ENCODE measurements around the gene IFNGR2.
"Not testable (repeated sequence)": the region's sequence is repeated elsewhere in the genome, so short reads cannot be mapped to it uniquely, and the experiment has no call there.

Gene IFNGR2

DNA sequence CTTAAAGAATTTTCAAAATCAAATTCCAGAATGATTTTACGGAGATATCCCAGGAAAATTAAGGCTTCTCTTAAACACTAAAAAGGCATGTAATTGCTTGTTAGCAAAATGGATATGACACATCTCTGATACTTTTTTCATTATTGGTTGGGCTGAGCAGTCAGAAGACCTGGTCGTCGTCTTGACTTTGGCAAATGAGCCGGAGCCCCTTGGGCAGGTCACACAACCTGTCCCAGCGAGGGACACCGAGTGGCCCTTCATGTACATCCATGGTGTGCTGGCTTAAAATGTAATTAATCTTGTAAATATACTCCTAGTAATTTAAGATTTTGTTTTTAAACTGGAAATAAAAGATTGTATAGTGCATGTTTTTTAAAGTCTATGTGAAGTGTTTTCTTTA is 33.9 kb downstream of the IFNGR2 start:
- no peak for DNase-seq (ENCODE audit: low spot score)

DNA sequence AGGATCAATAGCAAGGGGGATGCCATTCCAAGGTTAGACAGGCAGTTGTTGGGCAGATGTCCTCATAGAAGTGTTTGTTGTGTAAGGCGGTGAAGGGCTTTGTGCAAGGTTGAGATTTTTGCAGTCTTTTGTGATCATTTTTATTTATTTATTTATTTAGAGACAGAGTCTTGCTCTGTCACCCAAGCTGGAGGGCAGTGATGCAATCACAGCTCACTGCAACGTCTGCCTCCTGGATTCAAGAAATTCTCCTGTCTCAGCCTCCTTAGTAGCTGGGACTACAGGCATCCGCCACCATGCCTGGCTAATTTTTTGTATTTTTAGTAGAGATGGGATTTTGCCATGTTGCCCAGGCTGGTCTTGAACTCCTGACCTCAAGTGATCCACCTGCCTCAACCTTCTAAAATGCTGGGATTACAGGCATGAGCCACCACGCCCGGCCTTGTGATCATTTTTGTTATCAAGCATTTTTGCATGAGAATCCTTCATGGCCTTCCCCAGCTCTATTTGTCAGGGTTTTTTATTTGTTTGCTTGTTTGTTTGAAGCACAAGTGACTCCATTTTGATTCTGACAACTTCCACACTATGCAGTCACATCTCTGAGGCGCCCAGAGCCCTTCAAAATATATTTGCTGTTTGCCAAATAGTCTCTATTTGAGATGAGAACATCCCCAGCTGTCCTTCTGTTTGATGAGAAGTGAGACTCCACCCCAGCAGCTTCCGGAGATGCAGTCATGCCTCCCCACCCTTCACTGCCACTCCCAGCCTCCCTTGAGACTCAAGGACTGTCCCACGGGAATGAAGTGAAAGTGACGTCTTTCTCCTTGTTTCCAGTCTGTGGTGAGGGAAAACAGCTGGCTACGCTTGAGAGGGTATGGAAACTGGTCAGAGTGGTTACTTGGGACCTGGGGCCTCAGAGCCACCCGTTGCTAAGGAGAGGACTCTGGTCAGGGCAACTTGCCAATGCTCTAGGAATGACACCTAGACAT is 38.6 kb downstream of the IFNGR2 start:
- no peak for DNase-seq (ENCODE audit: low spot score)

DNA sequence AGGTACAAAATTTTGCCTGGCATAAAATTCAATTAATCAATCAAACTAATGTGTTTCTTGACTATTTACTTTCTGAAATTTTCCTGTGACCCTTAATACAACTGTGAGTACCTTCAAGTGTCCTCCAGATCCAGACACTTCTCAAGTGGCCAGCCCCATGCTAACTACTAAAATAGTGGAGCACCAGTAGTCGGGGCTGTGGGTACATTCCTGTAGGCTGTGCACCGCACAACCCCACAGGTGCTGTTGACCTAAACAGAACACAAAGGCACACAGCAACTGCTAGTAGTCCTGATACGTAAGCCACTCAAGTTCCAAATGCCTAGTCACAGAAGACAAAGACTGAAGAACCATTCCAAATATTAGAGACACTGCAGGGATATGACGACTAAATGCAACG is 40.0 kb downstream of the IFNGR2 start:
- no peak for DNase-seq (ENCODE audit: low spot score)

DNA sequence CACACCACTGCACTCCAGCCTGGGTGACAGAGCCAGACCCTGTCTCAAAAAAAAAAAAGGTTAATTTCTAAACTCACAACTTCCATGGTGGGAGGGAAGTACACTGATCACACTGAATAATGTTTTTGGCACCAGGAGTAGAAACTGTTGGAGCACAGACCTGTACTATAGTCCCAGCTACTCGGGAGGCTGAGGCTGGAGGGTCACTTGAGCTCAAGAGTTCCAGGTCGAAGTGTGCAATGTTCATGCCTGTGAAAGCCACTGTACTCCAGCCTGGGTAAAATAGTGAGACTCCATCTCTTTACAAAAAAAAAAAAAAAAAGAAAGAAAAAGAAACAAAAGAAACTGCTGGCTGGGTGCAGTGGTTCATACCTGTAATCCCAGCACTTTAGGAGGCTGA is 41.3 kb downstream of the IFNGR2 start:
- no peak for DNase-seq (ENCODE audit: low spot score)

DNA sequence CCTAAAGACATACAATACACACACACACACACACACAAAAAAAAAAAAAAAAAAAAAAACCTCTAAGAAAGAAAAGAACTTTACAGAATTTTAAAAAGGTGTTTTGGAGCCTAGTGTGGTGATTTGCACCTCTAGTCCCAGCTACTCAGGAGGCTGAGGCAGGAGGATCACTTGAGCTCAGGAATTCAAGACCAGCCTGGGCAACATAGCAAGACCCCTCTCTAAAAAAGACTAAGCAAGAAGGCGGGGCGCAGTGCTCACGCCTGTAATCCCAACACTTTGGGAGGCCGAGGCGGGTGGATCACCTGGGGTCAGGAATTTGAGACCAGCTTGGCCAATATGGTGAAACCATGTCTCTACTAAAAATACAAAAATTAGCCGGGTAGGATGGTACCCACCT is 43.4 kb downstream of the IFNGR2 start:
- not testable (repeated sequence) for DNase-seq (ENCODE audit: low spot score)

DNA sequence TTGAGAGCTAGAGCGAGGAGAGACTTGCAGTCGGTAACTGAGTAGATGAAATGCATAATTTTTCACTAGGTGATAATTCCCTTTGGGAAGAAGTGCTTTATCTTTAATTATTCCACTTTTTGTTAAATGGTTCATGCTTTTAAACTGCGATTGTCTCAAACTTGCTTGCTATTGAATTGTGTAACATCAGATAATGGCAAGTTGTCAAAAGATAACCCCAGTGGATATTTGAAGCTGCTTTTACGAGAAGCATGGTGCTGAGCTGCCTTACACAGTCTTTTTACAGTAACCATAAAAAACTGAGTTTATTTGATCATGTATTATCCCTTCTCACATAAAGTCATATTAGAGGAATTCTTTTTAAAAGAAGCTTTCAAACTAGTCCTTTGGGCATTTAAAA is 46.4 kb downstream of the IFNGR2 start:
- DNase-seq (ENCODE audit: low spot score): no peak

DNA sequence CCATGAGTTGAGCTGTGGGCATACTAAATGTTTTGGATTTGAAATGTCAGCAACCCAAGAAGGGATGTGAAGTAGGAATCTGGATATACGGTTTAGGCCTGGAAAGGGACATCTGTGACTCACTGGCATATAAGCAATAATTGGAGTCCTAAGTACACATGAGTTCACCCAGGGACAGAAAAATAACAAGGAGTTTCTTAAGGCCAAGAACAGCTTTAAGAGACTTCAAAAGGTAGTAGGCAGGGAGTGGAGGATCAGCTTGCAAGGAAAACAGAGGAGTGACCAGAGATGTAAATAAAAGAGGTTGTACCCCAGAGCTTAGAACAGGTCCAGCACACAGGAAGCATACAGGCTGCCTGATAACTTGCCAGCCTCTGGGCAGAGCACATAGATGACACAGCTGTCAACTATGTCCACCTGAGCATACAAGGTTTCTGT is 48.4 kb downstream of the IFNGR2 start:
- no peak for DNase-seq (ENCODE audit: low spot score)

DNA sequence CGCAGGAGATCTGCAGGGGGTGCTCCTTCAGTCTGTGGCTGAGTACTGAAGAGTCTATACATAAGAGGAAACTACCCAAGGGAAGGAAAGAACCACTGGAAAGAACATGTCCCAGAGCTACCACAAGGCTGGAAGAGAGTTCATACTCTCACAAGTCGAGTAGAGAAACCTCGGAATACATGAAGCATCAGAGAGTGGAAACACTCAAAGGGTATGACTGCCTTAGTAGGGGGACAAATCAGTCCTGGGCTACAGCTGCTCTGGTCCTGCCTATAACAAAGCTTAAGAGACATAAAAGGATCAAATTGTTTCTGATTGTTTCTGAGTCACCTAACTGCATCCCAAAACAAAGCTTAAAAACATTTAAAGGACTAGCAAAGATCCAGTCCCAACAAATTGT is 49.1 kb downstream of the IFNGR2 start:
- no peak for DNase-seq (ENCODE audit: low spot score)

DNA sequence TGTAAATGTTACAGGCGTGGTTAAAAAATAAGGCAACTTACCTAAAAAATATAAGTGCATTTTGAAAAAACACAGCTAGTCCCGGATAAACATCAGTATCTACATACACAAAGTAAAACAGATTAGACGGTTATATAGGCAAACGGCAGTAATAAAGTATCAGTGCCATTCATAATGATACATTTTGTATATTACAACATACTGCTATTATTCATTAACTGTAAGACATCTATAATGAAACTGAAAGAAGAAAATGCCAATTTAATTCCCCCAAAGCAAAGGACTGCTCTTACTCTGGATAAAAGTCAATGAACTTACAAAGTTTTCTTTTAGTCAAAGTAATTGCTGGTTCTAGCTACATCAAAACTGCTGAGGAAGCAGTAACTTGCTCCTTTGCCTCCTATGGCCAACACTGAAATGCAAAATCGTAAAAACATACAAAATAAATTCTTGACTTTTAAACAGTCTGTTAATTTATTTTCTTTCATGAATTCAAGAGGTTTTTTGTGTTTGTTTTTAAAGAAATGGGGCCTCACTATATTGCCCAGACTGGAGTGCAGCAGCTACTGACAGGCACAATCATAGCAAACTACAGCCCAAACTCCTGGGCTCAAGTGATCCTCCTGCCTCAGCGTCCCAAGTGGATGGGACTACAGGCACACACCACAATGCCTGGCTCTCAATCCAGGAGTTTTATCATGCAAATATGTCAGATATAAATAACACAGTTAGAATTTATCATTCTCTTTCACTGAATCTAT is 52.7 kb downstream of the IFNGR2 start:
- DNase-seq (ENCODE audit: low spot score): no peak

DNA sequence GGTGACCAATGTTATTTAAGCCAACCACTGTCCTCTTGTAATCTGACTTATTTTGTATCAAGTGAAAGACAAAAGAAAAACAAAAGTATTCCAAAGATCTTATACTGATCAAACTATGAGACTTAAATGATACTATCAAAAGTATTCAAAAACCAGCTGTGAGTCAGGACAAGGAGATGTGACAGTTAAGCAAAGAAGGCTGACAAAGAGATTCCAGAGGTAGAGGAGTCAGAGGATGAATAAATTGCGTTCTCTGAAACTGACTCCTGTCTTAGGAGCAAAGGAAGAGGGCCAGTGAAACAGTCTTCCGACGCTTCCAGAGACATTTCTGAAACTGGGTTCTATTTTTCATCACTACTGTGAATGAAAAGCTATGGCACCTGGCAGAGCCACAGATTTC is 55.6 kb downstream of the IFNGR2 start:
- no peak for DNase-seq (ENCODE audit: low spot score)

DNA sequence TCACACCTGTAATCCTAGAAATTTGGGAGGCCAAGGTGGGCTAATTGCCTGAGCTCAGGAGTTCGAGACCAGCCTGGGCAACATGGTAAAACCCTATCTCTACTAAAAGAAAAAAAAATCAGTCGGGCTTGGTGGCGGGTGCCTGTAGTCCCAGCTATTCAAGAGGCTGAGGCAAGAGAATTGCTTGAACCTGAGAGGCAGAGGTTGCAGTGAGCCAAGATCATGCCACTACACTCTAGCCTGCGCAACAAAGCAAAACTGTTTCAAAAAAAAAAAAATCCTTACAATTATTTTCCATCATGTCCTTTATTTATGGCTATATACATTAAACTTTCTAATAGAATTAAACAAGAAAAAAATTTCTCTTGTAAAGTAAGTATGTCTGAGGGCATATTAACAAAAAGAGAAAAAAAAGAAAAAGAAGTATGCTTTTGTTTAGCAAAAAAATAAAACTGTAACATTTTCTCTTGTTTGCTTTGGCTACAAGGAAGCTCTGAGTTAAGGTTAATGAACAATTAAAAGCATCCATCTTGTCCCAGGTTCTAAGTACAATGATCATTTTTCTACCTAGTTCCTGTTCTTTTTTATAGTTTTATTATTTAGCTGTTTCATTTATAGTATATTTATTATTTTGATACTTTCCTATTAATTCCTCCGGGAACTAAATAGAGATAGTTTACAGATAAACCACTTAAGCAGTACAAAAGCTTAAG is 58.5 kb downstream of the IFNGR2 start:
- DNase-seq (ENCODE audit: low spot score): no peak

DNA sequence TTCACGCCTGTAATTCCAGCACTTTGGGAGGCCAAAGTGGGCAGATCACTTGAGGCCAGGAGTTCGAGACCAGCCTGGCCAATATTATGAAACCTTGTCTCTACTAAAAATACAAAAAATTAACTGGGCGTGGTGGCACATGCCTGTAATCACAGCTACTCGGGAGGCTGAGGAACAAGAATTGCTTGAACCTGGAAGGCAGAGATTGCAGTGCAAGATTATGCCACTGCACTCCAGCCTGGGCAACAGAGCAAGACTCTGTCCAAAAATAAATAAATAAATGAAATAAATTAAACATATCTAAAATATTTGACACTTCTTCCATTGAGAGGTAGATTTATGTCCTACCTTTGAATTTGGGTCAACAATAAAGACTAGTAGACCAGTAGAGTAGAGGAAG is 66.0 kb downstream of the IFNGR2 start:
- DNase-seq (ENCODE audit: low spot score): not testable (repeated sequence)

DNA sequence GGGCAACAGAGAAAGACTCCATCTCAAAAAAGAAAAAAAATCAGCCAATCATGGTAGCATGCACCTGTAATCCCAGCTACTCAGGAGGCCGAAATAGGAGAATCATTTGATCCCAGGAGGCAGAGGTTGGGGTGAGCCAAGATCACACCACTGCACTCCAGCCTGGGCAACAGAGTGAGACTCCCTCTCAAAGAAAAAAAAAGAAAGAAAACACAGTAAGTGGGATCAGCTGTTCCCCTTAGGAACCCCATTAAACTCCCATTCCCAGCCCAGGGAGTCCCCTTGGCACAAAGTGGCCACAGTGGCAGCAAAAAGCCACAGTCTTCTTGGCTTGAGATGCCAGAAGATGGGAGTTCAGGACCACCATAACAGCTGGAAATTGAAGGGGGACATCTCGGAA is 67.5 kb downstream of the IFNGR2 start:
- DNase-seq (ENCODE audit: low spot score): no peak

DNA sequence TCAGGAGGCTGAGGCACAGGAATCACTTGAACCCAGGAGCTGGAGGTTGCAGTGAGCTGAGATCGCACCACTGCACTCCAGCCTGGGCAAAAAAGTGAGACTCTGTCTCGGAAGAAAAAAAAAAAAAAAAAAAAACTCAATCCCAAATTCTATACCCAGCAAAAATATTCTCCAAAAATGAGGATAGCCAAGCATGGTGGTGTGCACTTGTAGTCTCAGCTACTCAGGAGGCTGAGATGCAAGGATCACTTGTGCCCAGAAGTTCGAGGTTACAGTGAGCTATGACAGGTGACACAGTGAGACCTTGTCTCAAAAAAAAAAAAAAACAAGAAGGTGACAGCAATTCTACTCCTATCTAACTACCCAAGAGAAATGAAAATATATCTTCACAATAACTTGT is 70.1 kb downstream of the IFNGR2 start:
- no peak for DNase-seq (ENCODE audit: low spot score)

DNA sequence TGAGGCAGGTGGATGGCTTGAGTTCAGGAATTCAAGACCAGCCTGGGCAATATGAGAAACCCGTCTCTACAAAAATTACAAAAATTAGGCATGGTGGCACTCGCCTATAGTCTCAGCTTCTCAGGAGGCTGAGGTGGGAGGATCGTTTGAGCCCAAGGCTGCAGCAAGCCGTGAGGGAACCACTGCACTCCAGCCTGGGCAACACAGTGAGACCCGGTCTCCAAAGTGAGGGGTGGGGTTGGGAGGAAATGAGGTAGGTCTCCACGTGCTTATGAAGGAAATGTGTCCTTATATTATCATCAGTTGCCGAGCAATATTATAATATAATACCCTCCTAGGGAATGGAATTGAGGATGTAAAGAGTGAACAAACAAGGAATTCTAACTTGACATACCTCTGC is 73.9 kb downstream of the IFNGR2 start:
- DNase-seq (ENCODE audit: low spot score): no peak

DNA sequence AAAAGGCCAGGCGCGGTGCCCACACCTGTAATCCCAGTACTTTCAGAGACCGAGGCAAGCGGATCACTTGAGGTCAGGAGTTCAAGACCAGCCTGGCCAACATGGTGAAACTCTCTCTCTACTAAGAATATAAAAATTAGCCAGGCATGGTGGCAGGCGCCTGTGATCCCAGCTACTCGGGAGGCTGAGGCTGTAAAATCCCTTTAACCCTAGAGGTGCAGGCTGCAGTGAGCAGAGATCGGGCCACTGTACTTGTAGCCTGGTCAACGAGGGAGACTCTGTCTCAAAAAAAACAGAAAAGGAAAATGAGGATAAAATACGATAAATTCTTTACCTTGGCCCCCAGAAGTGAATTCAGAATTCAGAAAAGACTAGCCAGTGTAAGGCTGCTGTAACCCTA is 75.0 kb downstream of the IFNGR2 start:
- no peak for DNase-seq (ENCODE audit: low spot score)

DNA sequence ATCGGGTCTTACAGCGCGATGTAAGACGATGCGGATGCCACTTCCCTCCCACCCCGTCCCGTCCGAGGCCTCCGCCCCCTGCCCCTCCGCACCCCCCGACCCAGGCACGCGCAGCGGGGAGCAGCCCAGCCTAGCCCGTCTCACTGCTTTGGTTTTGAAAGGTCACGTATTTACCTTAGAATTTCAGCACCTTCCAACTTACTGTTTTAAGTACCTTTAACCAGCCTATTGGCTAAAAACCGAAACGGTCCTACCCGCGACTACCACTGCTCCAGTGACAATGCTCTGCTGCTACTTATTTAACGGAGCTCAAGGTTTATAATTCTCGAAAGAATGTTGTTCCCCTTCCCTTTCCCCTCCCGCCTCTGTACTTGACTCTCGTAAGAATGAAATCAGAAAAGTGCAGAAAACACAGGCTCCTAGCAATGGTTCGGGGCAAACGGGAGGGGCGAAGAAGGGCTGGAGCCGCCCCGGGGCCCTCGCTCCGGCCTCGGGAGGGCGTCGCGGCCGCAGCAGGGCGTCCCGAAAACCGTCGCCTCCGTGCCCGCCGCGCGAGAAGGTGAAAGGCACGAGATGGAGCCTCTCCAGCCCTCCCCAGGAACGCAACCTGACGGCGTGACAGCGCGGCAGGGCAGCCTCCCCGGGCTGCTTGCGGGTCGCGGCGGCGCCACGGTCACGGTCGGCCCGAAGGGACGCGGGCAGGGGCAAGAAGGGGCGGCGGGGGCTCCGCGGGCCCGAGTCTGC is 75.9 kb downstream of the IFNGR2 start:
- DNase-seq (ENCODE audit: low spot score): peak; percentile 32

DNA sequence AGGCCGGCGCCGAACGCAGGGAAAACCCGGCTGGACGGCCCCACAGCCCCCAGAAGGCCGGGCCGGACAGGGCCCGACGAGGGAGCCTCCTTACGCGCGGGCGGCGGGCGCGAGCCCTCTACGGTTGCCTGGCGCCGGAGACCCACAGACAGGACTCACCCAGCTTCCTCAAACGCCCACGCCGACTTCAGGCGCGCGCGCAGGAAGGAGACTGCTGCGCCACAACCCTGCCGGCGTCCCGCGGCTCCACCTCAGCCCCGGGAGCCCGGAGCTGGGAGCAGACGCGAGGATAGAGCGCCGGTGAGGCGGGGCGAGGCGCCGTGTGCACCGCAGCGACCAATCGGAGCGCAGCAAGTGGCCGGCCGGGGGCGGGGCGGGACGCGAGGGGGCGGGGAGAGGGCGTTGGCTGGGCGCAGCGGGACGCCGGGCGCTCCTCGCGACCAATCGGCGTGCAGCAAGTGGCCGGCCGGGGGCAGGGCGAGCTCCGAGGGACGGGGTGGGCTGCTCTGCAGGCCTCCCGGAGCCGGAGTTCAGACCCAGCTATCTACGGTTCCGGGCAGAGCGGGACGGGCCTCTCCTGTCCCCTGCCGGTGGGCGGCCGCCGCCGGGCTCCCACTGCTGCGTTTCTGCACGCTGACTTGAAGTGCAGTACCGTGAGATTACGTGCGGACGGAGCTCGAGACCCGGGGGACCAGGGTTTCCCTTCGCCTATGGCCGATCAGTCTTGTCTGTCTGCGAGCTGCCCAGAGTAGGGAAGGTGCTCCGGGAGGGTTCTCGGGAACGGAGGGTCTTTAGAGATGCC is 76.7 kb downstream of the IFNGR2 start, which contains the start of gene TMEM50B:
TMEM50B (minus strand) TSS at position 296 of the 802 bp plus-strand sequence. CDS start 11,089 bp downstream, outside the sequence.
- peak; percentile 97 for DNase-seq (ENCODE audit: low spot score)

DNA sequence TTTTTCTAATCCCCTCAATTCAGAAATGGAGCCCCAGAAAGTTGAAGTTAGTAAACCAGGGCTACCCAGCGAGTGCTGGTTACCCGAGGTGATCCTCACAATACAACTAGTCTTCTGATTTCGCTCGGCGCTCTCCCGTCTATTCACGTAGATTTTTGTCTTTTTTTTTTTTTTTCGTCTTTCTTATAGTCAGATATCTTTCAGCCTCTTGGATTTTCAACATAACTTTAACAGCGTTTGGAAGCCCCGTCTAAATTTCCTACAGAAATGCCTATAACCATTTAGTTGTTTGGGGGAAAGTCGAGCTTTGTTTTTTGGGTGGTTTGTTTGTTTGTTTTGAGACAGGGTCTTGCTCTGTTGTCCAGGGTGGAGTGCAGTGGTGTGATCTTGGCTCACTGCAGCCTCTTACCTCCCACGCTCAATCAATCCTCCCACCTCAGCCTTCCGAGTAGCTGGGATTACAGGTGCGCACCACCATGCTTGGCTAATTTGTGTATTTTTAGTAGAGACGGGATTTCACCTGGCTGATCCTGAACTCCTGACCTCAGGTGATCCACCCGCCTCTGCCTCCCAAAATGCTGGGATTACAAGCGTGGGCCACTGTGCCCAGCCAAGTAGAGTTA is 77.4 kb downstream of the IFNGR2 start:
- DNase-seq (ENCODE audit: low spot score): no peak

DNA sequence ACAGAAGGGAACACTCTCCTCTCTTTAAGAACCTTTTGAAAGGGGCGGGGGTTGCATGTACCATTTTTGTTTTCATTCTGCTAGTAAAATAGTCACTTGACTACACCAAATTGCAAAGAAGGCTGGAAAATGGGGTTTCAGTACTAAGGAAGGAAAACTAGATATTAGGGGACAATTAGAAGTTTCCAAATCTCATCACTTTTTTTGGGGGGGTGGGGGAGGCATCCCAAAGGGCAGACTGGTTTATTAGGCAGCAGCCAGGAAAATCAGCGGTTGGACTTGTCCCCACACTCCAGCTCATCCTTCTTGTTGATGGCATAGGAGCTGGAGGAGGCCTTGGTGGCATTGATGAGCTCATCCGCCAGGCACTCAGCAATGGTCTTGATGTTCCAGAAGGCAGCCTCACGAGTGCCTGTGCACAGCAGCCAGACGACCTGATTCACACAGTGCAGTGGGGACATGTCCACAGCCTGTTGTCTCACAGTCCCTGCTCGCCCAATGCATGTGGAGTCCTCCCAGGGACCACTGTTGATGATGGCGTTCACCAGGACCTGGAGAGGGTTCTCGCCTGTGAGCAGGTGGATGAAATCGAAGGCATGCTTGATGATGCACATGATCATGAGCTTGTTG is 78.2 kb downstream of the IFNGR2 start:
- DNase-seq (ENCODE audit: low spot score): no peak

All from RKO (cell line).